ENCODE results near the gene KLC3. TPM values are rescaled to one million over a fixed set of nuclear protein-coding genes. Genes with fewer than 3 reads are reported as not detected.

KLC3 gene
- polyA plus RNA-seq, 4 donors, result 0.06 TPM; not detected in 3

DNA sequence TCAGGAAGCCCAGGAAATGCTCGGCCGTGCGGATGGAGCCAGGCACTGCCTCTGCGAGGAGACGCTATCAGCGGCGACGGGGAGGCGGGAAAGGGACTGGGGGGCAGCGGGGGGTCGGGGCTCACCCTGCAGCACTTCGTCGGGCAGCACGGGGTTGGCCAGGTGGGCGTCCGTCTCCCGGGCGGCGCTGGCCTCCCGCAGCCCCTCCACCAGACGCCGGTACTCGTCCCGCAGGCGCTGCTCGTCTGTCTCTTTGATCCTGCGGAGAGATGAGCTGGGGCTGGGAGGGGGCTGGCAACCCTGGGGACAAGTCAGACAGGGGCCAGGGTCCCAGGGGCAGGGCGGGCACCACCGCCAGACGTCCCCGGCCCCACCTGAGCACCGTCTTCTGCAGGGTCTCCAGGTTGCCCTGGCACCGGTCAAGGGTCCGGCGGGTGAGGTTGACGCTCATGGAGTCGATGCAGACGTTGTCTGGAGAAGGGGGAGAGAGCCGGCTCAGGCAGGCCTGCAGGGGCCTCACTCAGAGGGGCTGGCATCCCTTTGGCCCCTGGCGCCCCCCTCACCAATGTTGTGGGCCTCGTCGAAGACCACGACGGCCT, 23.4 kb downstream of the KLC3 start:
- WGBS, 3 donors, result 90 to 93% (median 92%) methylated on average over 37 to 44 of the region's 44 CpGs
- FAIRE-seq, result no peak
- no peak overlapping the region for H3K4me3 ChIP-seq (ENCODE audit: low read depth in 1 of 3, low read length in 3 of 3)

DNA sequence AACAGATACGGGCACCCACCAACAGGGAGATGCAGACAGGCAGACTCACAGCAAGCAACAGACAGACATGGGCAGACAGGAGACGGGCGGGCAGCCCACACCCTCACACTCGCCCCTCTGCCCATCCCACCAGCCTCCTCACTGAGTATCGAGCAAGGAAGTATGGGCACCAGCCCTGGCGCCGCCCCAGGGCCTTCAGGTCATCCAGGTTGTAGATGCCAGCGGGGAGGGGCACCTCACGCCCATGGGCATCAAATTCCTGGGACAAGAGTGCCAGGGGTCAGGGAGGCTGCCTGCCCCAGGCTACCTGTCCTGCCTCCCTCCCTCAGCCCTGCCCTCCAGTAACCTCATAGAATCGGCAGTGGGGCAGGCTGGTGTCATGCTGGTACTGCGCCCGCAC, 24.1 kb downstream of the KLC3 start:
- H3K27me3 ChIP-seq (ENCODE audit: control insufficient read depth in 3 of 3, insufficient read depth in 3 of 3, low read length in 3 of 3), result no peaks in the 10 kb centered on the region
- H3K9me3 ChIP-seq (ENCODE audit: control insufficient read depth in 2 of 2, insufficient read depth in 1 of 2, low read depth in 1 of 2, low read length in 1 of 2), result no peaks in the 10 kb centered on the region
- H3K4me1 ChIP-seq (ENCODE audit: control insufficient read depth in 3 of 3, insufficient read depth in 2 of 3, low read depth in 1 of 3, low read length in 2 of 3), result no peaks in the 10 kb centered on the region
- H3K27ac ChIP-seq (ENCODE audit: low read depth in 1 of 3, low read length in 2 of 3), result no peak overlapping the region
- FAIRE-seq (no peak), DNase-seq (no peak)
- H3K36me3 ChIP-seq (ENCODE audit: control insufficient read depth in 3 of 3, insufficient read depth in 2 of 3, low read depth in 1 of 3, low read length in 3 of 3), result peaks cover 2 to 58% (median 6%) of the 10 kb centered on the region in 3 donors
- H3K4me3 ChIP-seq (ENCODE audit: low read depth in 1 of 3, low read length in 3 of 3), result no peak overlapping the region
- WGBS, 3 donors, result 85 to 92% (median 86%) methylated on average over 12 of the region's 12 CpGs

More for the DNA sequence above, 23.4 kb downstream of the KLC3 start:
- no peaks in the 10 kb centered on the region for H3K9me3 ChIP-seq (ENCODE audit: control insufficient read depth in 2 of 2, insufficient read depth in 1 of 2, low read depth in 1 of 2, low read length in 1 of 2)
- H3K27ac ChIP-seq (ENCODE audit: low read depth in 1 of 3, low read length in 2 of 3), result no peak overlapping the region
- no peaks in the 10 kb centered on the region for H3K27me3 ChIP-seq (ENCODE audit: control insufficient read depth in 3 of 3, insufficient read depth in 3 of 3, low read length in 3 of 3)
- H3K36me3 ChIP-seq (ENCODE audit: control insufficient read depth in 3 of 3, insufficient read depth in 2 of 3, low read depth in 1 of 3, low read length in 3 of 3), result peaks cover 2 to 63% (median 6%) of the 10 kb centered on the region in 3 donors
- no peaks in the 10 kb centered on the region for H3K4me1 ChIP-seq (ENCODE audit: control insufficient read depth in 3 of 3, insufficient read depth in 2 of 3, low read depth in 1 of 3, low read length in 2 of 3)
- no peak for DNase-seq

DNA sequence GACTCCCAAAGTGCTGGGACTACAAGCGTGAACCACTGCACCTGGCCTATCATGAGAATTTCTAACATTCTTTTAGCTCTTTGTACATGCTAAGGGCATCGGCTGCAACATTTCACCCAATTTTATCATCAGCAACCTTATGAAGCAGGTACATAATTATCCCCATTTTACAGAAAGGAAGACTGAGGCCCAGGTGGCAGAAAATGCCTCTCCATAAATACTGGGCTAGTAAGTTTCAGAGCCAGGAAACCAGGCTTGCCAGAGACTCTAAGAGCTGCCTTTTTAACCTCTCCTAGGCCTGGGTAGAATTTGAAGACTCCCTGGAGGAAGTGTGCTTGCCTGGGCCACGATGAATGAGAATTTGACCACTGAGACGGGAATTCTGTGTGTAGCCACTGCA, 27.6 kb downstream of the KLC3 start:
- DNase-seq, result no peak
- H3K4me1 ChIP-seq (ENCODE audit: control insufficient read depth in 3 of 3, insufficient read depth in 2 of 3, low read depth in 1 of 3, low read length in 2 of 3), result no peaks in the 10 kb centered on the region
- no peak for FAIRE-seq
- no peak overlapping the region for H3K27ac ChIP-seq (ENCODE audit: low read depth in 1 of 3, low read length in 2 of 3)
- no peaks in the 10 kb centered on the region for H3K27me3 ChIP-seq (ENCODE audit: control insufficient read depth in 3 of 3, insufficient read depth in 3 of 3, low read length in 3 of 3)
- H3K4me3 ChIP-seq (ENCODE audit: low read depth in 1 of 3, low read length in 3 of 3), result no peak overlapping the region
- 94 to 98% (median 96%) methylated on average over 4 of the region's 4 CpGs for WGBS, 3 donors
- H3K9me3 ChIP-seq (ENCODE audit: control insufficient read depth in 2 of 2, insufficient read depth in 1 of 2, low read depth in 1 of 2, low read length in 1 of 2), result no peaks in the 10 kb centered on the region
- H3K36me3 ChIP-seq (ENCODE audit: control insufficient read depth in 3 of 3, insufficient read depth in 2 of 3, low read depth in 1 of 3, low read length in 3 of 3), result peaks cover 0 to 36% (median 3%) of the 10 kb centered on the region in 3 donors

DNA sequence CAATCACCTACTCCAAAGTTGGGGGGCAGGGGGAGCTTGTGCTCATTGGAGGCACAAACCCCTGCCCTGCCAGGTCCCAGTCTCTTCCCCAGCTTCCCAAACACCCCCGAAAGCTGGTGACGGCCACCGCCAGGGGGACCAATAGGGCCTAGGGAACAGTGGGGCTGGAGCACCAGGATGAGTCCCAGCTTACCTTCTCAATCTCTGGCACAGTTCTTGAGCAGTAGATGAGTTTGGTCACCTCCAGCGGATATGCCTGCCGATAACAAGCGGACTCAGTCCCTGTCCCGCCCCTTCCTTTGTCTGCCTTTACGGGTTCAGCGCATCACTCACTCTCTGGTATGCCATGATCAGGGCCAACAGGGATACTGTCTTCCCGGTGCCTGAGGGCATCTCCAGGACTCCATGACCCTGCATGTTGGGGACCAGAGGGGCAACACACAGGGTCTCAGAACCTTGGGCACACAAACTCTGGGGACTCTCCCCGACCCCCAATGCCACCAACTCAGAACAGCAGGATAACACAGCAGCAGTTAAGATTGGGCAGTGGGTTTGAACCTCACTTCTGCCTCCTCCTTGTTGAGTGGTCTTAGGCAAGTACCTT, 28.3 kb downstream of the KLC3 start:
- FAIRE-seq, result no peak
- Histone ChIP-seq H3K4me1 (ENCODE audit: control insufficient read depth in 3 of 3, insufficient read depth in 2 of 3, low read depth in 1 of 3, low read length in 2 of 3) (no peaks in the 10 kb centered on the region), H3K9me3 (ENCODE audit: control insufficient read depth in 2 of 2, insufficient read depth in 1 of 2, low read depth in 1 of 2, low read length in 1 of 2) (no peaks in the 10 kb centered on the region), H3K27me3 (ENCODE audit: control insufficient read depth in 3 of 3, insufficient read depth in 3 of 3, low read length in 3 of 3) (no peaks in the 10 kb centered on the region), H3K4me3 (ENCODE audit: low read depth in 1 of 3, low read length in 3 of 3) (no peak overlapping the region), H3K27ac (ENCODE audit: low read depth in 1 of 3, low read length in 2 of 3) (no peak overlapping the region), H3K36me3 (ENCODE audit: control insufficient read depth in 3 of 3, insufficient read depth in 2 of 3, low read depth in 1 of 3, low read length in 3 of 3) (peaks cover 0 to 30% (median 0%) of the 10 kb centered on the region in 3 donors)
- no peak for DNase-seq
- 93 to 98% (median 94%) methylated on average over 11 of the region's 11 CpGs for WGBS, 3 donors

DNA sequence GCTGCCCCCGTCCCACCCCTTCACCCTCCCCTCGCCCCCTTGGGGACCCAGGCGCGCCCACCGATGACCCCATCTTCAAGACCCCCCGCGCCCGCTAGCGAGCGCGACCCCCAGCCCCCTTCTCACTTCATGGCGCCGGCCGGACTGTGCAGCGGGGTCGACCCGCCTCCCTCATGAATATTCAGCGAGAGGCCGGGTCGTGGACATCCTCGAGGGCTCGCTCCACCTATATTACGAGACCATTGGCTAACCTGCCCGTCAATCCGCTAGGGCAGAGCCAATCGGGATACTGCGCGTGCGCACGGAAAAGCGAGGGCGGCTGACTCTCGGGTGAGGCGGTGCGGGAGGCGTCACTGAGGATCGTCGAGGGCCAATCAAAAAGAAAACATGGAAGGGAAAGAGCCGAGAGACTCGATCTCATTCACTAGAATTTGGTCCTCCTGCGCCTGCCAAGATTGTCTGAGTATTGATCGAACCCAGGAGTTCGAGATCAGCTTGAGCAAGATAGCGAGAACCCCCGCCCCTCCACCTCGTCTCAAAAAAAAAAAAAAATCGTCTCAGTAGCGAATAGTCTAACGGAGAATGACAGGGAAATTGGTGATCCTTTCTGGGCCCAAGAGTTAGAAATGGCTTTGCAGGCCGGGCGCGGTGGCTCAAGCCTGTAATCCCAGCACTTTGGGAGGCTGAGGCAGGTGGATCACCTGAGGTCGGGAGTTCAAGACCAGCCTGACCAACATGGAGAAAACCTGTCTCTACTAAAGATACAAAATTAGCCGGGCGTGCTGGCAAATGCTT, 30.1 kb downstream of the KLC3 start, which contains the start of gene ERCC2:
ERCC2 (minus strand) TSS at position 164 of the 795 bp plus-strand sequence; CDS start at position 131, 33 bp downstream.
- WGBS, 3 donors, result 3 to 4% (median 4%) methylated on average over 55 of the region's 55 CpGs
- Histone ChIP-seq H3K4me3 (ENCODE audit: low read depth in 1 of 3, low read length in 3 of 3) (peak within 1 kb of the TSS; percentile 84 to 91 (median 89)), H3K36me3 (ENCODE audit: control insufficient read depth in 3 of 3, insufficient read depth in 2 of 3, low read depth in 1 of 3, low read length in 3 of 3) (peaks cover 0 to 14% (median 0%) of the 10 kb centered on the region in 3 donors), H3K27me3 (ENCODE audit: control insufficient read depth in 3 of 3, insufficient read depth in 3 of 3, low read length in 3 of 3) (no peaks in the 10 kb centered on the region), H3K9me3 (ENCODE audit: control insufficient read depth in 2 of 2, insufficient read depth in 1 of 2, low read depth in 1 of 2, low read length in 1 of 2) (no peaks in the 10 kb centered on the region), H3K4me1 (ENCODE audit: control insufficient read depth in 3 of 3, insufficient read depth in 2 of 3, low read depth in 1 of 3, low read length in 2 of 3) (no peaks in the 10 kb centered on the region), H3K27ac (ENCODE audit: low read depth in 1 of 3, low read length in 2 of 3) (peak within 1 kb of the TSS; percentile 54 to 87 (median 84))
- FAIRE-seq (no peak), DNase-seq (peak; percentile 99 to 100)

DNA sequence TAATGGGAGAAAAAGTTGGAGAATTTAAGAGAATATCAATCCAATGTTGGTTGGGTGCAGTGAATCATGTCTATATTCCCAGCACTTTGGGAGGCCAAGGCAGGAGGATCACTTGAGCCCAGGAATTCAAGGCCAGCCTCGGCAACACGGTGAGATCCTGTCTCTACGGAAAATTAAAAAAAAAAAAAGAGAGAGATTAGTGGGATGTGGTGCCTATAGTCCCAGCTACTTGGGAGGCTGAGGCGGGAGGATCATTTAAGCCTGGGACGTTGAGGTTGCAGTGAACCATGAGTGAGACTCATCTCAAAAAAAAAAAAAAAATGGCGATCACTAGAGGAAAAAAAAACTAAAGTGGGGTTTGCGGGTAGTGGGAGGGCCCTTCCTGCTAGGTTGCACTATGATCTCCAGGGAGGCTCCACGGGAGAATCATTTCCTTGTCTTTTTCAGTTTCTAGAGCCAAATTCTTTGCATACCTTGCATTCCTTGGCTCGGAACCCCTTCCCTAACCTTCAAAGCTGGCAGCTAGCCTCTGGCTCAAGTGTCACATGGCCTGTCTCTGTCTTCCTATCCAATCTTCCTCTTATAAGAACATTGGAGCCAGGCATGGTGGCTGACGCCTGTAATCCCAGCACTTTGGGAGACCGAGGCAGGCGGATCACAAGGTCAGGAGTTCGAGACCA, 35.6 kb downstream of the KLC3 start:
- 51 to 76% (median 73%) methylated on average over 13 of the region's 13 CpGs for WGBS, 3 donors
- H3K27me3 ChIP-seq (ENCODE audit: control insufficient read depth in 3 of 3, insufficient read depth in 3 of 3, low read length in 3 of 3), result no peaks in the 10 kb centered on the region
- H3K9me3 ChIP-seq (ENCODE audit: control insufficient read depth in 2 of 2, insufficient read depth in 1 of 2, low read depth in 1 of 2, low read length in 1 of 2), result no peaks in the 10 kb centered on the region
- no peak overlapping the region for H3K4me3 ChIP-seq (ENCODE audit: low read depth in 1 of 3, low read length in 3 of 3)
- no peak overlapping the region for H3K27ac ChIP-seq (ENCODE audit: low read depth in 1 of 3, low read length in 2 of 3)
- H3K4me1 ChIP-seq (ENCODE audit: control insufficient read depth in 3 of 3, insufficient read depth in 2 of 3, low read depth in 1 of 3, low read length in 2 of 3), result no peaks in the 10 kb centered on the region
- FAIRE-seq (no peak), DNase-seq (no peak)
- H3K36me3 ChIP-seq (ENCODE audit: control insufficient read depth in 3 of 3, insufficient read depth in 2 of 3, low read depth in 1 of 3, low read length in 3 of 3), result peaks cover 0 to 2% (median 0%) of the 10 kb centered on the region in 3 donors

DNA sequence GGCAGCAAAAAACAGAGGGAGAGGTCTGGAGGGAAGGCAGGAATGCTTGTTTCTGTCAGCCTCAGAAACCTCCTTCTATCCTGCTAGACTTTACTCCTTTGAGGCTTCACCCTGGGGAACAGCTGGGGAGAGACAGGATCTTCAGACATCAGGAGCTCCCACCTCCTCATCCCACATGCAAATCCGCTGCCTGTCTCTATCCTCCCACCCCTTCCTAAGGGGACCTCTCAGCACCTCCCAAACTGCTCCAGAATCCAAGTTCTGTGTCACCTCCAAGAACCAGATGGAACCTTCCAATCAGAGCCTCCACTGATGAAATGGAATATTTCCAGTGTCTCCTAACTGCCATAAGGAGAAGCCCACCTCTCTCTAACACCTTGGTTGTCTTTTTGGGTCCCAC, 39.6 kb downstream of the KLC3 start:
- no peak for FAIRE-seq
- WGBS, 3 donors, result 83 to 100% (median 86%) methylated on average over 1 of the region's 1 CpG
- Histone ChIP-seq H3K4me3 (ENCODE audit: low read depth in 1 of 3, low read length in 3 of 3) (no peak overlapping the region), H3K4me1 (ENCODE audit: control insufficient read depth in 3 of 3, insufficient read depth in 2 of 3, low read depth in 1 of 3, low read length in 2 of 3) (no peaks in the 10 kb centered on the region), H3K27ac (ENCODE audit: low read depth in 1 of 3, low read length in 2 of 3) (no peak overlapping the region), H3K9me3 (ENCODE audit: control insufficient read depth in 2 of 2, insufficient read depth in 1 of 2, low read depth in 1 of 2, low read length in 1 of 2) (no peaks in the 10 kb centered on the region), H3K27me3 (ENCODE audit: control insufficient read depth in 3 of 3, insufficient read depth in 3 of 3, low read length in 3 of 3) (peaks cover 2 to 7% (median 3%) of the 10 kb centered on the region in 3 donors), H3K36me3 (ENCODE audit: control insufficient read depth in 3 of 3, insufficient read depth in 2 of 3, low read depth in 1 of 3, low read length in 3 of 3) (peaks cover 0 to 2% (median 0%) of the 10 kb centered on the region in 3 donors)
- no peak for DNase-seq

DNA sequence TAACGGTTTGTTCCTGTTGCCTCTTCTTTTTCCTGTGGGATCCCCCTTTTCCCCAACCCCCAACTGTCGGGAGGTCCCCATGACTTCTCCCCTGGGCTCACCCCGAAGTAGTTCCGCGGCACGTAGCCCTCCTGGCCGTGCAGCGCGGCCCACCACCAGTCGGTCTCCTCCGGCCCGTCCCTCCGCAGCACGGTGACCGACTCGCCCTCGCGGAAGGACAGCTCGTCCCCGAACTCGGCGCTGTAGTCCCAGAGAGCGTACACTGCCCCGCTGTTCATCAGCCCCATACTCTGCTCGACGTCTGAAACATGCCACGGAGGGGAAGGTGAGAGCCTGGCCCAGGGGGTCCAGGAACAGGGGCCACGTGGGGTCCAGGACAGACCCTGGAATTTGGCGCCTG, 41.9 kb downstream of the KLC3 start:
- no peak overlapping the region for H3K27ac ChIP-seq (ENCODE audit: low read depth in 1 of 3, low read length in 2 of 3)
- no peak overlapping the region for H3K4me3 ChIP-seq (ENCODE audit: low read depth in 1 of 3, low read length in 3 of 3)
- no peak for DNase-seq
- H3K36me3 ChIP-seq (ENCODE audit: control insufficient read depth in 3 of 3, insufficient read depth in 2 of 3, low read depth in 1 of 3, low read length in 3 of 3), result peaks cover 0 to 2% (median 0%) of the 10 kb centered on the region in 3 donors
- 91 to 97% (median 95%) methylated on average over 29 of the region's 29 CpGs for WGBS, 3 donors
- no peaks in the 10 kb centered on the region for H3K9me3 ChIP-seq (ENCODE audit: control insufficient read depth in 2 of 2, insufficient read depth in 1 of 2, low read depth in 1 of 2, low read length in 1 of 2)
- H3K4me1 ChIP-seq (ENCODE audit: control insufficient read depth in 3 of 3, insufficient read depth in 2 of 3, low read depth in 1 of 3, low read length in 2 of 3), result no peaks in the 10 kb centered on the region
- H3K27me3 ChIP-seq (ENCODE audit: control insufficient read depth in 3 of 3, insufficient read depth in 3 of 3, low read length in 3 of 3), result peaks cover 10 to 19% (median 12%) of the 10 kb centered on the region in 3 donors
- FAIRE-seq, result no peak

Data from small intestine (tissue), 7 donors.